ENCODE results near the gene LRP5.

DNA sequence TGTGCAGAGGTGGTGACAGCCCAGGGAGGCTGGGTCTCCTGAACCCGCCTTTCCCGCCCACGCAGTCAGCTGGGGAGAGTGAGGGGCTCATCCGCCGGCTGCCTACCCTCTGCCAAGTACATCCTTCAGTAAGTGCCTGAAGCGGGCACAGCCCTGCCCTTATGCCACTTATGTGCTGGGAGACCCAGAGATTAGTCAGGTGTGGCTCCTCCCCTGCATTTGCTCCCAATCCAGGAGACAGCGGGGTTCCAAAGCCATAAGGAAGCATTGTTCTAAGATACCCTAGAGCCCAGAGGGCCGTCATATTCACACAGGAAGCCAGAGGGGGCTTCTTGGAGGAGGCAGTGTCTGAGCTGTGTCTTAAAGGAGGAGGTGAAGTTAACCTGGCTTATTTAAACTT is 142.4 kb downstream of the LRP5 start:
- no peak for TF ChIP-seq CTCF (IDR thresholded peaks at IDR 0.05; ENCODE audit: poor library complexity)
- TF ChIP-seq EZH2 (IDR thresholded peaks at IDR 0.05; ENCODE audit: borderline replicate concordance), result no peak
